Vagina (tissue), 2 donors: Measurements from ENCODE around the gene RND1. TPM values are rescaled to one million over a fixed set of nuclear protein-coding genes. Genes with fewer than 3 reads are reported as not detected.

Experiments used
- DNase-seq, 2 donors: peaks; one replicate each; pipeline ENCODE4 v3.0.0-alpha.2; 2017; ENCODE audit errors: extremely low spot score in 2 of 2
- H3K27ac ChIP-seq: fragments of 200-600 bp; sonication (generic); one replicate; pipeline ENCODE4 v1.5.1; 2019
- H3K27me3 ChIP-seq: fragments of 200-600 bp; sonication (generic); one replicate; pipeline ENCODE4 v1.5.1; 2019
- H3K36me3 ChIP-seq, 2 donors: fragments of 200-600 bp; sonication (generic); one replicate each; pipeline ENCODE4 v1.5.1; 2017 to 2019
- H3K4me1 ChIP-seq: fragments of 200-600 bp; sonication (generic); one replicate; pipeline ENCODE4 v1.5.1; 2019
- H3K4me3 ChIP-seq, 2 donors: fragments of 200-600 bp; sonication (generic); 1 replicate in 1 of 2; 2 replicates in 1 of 2; pipeline ENCODE4 v1.5.1; 2016 to 2019
- H3K9me3 ChIP-seq: fragments of 200-600 bp; sonication (generic); one replicate; pipeline ENCODE4 v1.5.1; 2019
- POLR2A ChIP-seq, 2 donors: fragments of 450-650 bp; IDR thresholded peaks; one replicate each; pipeline ENCODE4 v1.6.1; 2017; ENCODE audit warnings: antibody characterized with exemption in 2 of 2, mild to moderate bottlenecking in 2 of 2, moderate library complexity in 2 of 2
- POLR2AphosphoS5 ChIP-seq, 2 donors: sonication (generic); formaldehyde crosslinking; IDR thresholded peaks; one replicate each; pipeline ENCODE4 v1.9.0; 2017; ENCODE audit warnings: antibody characterized with exemption in 2 of 2, mild to moderate bottlenecking in 2 of 2, low read depth in 1 of 2; ENCODE audit not compliant: insufficient read depth in 1 of 2
- intact Hi-C: fragments of 100-400 bp; cut with DNase I; formaldehyde crosslinking; loops from one replicate; pipeline ENCODE4 v1.15.1; 2023
- total RNA-seq: library from RNA; depleted of rRNA; stranded (reverse); fragments of >200 nt; gene quantifications from one replicate; pipeline ENCODE4 v1.2.3, GENCODE V29; 2016
- TF ChIP-seq, protein P1 (sequence below), 3 experiments: fragments of 450-650 bp in 2 of 3; fragments of 200-600 bp in 1 of 3; sonication (generic) in 1 of 3; IDR thresholded peaks; one replicate each; pipeline ENCODE4 v1.5.1; 2017 to 2019; ENCODE audit warnings: antibody characterized with exemption in 3 of 3, mild to moderate bottlenecking in 2 of 3, moderate library complexity in 2 of 3

The RND1 gene
- total RNA-seq, 1 donor from 2014 or later, result 3.9 TPM

DNA sequence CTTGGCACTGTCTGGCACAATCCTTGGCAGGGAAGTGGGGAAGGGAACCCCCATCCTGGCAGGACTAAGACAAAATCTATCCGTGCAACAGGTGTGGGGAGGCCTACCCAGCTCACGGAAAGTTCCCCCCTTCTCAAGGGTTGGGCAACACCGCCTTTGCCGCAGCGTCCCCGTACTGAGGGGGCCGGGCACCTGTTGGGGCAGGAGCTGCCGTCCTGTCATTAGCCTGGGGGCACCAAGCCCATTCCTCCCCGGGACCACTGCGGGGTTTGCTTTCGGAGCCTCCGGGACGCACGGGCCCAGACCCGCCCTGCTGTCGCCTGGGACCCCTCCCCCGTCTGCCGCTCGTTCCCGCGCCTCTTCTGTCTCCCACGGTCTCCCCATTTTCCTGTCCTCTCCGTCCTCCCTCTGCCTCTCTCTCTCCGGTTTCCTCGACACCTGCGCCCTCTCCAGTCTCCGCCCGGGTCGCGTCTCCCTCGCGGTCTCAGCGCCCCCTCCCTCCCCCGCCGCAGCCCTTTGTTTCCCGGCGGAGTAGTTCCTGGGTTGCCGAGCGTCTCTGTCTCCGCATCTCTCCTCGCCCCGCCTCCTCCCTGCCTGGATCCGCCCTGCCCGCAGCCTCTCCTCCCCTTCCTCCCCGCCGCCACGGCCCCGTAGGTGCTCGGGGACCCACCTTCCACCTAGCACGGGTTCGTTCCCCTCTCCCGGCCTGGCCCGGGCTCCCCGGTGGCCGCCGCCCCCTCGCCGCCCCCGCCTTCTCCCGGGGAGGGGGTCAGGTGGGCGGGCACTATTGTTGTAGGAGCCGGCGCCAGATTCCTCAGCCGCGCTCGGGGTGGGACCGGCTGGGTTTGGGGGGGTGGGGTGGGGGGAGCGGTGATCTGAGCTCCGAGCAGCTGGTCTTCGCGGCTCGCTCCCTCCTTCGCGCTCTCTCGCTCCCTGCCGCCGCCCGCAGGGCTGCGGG, 47.5 kb downstream of the RND1 start, which contains the start of gene CACNB3:
Gene CACNB3, plus strand, starts transcription at position 624 of the 958 bp plus-strand sequence. CDS start 434 bp downstream, outside the sequence.
- no peak for DNase-seq
- intact Hi-C loops, result no loop called here
- Histone ChIP-seq H3K4me3 (peak within 1 kb of the TSS; percentile 68 to 73), H3K9me3 (no peaks in the 10 kb centered on the region), H3K27me3 (no peaks in the 10 kb centered on the region), H3K36me3 (no peaks in the 10 kb centered on the region), H3K4me1 (peaks cover 48% of the 10 kb centered on the region), H3K27ac (peak within 1 kb of the TSS; percentile 76)
- TF ChIP-seq, protein P1, sequence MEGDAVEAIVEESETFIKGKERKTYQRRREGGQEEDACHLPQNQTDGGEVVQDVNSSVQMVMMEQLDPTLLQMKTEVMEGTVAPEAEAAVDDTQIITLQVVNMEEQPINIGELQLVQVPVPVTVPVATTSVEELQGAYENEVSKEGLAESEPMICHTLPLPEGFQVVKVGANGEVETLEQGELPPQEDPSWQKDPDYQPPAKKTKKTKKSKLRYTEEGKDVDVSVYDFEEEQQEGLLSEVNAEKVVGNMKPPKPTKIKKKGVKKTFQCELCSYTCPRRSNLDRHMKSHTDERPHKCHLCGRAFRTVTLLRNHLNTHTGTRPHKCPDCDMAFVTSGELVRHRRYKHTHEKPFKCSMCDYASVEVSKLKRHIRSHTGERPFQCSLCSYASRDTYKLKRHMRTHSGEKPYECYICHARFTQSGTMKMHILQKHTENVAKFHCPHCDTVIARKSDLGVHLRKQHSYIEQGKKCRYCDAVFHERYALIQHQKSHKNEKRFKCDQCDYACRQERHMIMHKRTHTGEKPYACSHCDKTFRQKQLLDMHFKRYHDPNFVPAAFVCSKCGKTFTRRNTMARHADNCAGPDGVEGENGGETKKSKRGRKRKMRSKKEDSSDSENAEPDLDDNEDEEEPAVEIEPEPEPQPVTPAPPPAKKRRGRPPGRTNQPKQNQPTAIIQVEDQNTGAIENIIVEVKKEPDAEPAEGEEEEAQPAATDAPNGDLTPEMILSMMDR (IDR thresholded peaks at IDR 0.05), result no peak
- peak in 1 of 2 donors; percentile 73 for TF ChIP-seq POLR2AphosphoS5 (IDR thresholded peaks at IDR 0.05; ENCODE audit: insufficient read depth in 1 of 2, low read depth in 1 of 2)

DNA sequence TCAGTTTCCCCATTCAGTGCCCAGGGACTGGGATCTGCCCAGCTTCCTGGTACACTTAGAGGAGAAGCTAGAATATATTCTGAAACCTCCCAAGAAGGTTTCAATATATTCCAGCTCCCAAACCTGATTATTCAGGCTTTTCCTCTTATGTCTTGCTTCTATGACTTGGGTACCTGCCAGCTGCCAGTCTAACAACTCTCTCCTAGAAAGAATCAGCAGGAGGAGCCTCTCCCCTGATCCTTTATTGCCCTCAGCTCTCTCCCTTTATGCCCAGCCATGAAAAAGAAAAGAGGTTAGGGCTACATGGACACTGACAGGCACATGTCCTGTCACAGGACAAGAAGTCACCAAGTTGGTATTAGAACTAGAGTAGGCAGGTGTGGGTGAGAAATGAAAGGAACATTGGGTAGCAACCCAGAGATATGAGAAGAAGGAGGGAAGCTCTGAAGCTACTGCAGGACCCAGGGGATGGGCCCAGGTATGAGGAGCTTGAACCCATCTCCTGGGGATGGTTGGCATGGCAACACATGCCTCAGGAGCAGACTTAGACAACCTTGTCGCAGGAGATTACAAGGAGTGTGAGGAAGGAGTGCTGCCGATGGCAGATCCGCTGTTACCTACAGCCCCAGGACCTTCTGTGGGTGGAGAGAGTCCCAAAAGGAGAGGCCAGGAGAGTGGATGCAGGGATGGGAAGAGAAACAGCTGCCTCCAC, 49.4 kb downstream of the RND1 start:
- no peak for TF ChIP-seq POLR2AphosphoS5 (IDR thresholded peaks at IDR 0.05; ENCODE audit: insufficient read depth in 1 of 2, low read depth in 1 of 2)
- TF ChIP-seq, protein P1 (IDR thresholded peaks at IDR 0.05), result no peak
- no peak for TF ChIP-seq POLR2A (IDR thresholded peaks at IDR 0.05)
- no peaks in the 10 kb centered on the region for H3K9me3 ChIP-seq
- H3K36me3 ChIP-seq, result no peaks in the 10 kb centered on the region
- H3K27me3 ChIP-seq, result no peaks in the 10 kb centered on the region
- intact Hi-C loops, result no loop called here
- H3K27ac ChIP-seq, result peak overlapping the region; percentile 95
- H3K4me1 ChIP-seq, result peaks cover 66% of the 10 kb centered on the region
- no peak for DNase-seq
- H3K4me3 ChIP-seq, result peak overlapping the region; percentile 69 to 75

DNA sequence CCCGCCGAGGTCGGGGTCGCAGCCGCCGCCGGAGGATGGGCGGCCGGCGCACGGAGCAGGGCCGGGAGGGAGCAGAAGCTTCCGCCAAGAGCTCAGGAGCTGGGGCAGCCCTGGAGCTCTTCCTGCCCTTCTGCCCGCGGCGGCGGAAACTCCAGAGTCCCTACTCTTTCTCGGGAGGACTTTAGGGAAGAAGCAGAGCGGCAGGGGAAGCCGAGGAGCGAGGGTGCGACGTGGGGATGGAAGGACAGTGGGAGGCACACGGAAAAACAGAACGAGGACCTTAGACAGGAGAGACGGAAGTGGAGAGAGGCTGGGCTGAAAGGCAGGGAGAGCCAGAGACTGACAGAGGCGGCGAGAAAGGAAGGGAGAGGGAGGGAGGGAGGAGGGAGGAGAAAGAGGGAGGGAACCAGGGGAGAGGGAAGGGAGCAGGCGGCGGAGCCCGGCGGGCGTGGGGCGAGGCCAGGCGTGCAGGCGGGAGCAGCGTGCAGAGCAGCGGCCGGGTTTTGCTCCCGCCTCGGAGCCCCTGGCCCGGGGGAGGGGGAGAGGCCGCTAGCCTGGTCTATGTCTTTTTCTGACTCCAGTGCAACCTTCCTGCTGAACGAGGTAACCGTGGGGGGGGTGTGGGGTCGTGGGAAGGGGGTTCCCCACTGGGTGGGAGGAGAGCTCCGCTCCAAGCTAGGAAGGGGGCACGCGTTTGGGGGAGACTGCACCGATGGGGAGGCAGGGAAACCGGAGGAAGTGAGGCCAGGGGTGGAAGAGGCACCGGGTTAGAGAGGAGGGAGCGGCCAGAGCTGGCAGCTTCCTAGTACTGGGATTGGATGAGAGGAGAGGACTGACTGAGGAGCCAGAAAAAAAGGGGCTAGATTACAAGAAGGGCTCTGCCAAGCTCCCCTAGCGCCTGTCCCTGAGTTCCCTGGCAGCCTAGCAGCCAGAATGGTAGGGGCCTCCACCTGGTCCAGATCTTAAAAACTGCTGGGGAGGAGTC, 50.3 kb downstream of the RND1 start:
- no peaks in the 10 kb centered on the region for H3K9me3 ChIP-seq
- H3K36me3 ChIP-seq, result no peaks in the 10 kb centered on the region
- peak overlapping the region; percentile 95 for H3K27ac ChIP-seq
- TF ChIP-seq POLR2A (IDR thresholded peaks at IDR 0.05) (peak in 1 of 2 donors; percentile 83), POLR2AphosphoS5 (IDR thresholded peaks at IDR 0.05; ENCODE audit: insufficient read depth in 1 of 2, low read depth in 1 of 2) (peak in 1 of 2 donors; percentile 90)
- TF ChIP-seq, protein P1 (IDR thresholded peaks at IDR 0.05), result no peak
- H3K4me3 ChIP-seq, result peak overlapping the region; percentile 69 to 75
- DNase-seq, result no peak
- no peaks in the 10 kb centered on the region for H3K27me3 ChIP-seq
- H3K4me1 ChIP-seq, result peaks cover 75% of the 10 kb centered on the region
- intact Hi-C loops, result no loop called here

DNA sequence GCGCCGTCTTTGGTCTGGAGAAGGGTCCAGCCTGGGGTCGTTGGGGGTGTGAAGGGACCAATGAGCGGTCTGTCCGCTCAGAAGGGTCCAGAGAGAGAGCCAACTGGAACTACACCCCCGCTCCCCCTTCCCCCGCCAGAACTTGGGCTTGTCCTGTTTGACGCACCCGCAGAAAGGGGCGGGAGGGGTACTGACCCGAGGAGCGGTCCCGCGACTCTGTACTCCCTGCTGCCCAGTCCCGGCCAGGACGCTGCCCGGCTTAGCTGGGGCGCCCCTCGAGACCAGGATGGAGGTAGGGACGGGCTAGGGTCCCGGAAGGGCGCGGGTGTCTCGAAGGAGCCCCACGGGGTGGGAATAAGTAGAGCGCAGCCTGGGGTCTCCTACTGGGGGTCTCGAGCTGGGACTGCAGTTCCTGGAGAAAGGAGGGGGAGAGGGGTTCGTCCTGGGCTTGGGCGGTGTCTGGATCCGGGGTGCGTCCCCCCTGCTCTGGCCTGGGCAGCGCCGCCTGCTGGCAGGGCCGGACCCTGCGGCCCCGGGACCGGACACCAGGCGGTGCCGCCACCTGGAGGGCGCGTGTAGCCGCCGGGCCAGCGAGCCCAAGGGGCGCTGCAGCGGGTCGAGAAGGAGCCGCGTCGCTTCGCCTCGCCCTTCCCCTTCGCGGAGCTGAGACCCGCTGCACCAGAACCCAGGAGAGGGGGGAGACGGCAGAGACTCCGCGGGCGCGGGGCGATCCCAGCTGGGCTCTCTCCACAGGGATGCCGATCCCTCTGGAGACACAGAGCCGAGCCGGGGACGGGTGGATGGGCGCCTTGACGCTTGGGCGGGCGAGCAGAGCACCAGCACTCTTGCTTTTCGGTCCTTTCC, 51.2 kb downstream of the RND1 start:
- no peaks in the 10 kb centered on the region for H3K36me3 ChIP-seq
- intact Hi-C loops, result no loop called here
- H3K4me3 ChIP-seq, result peak overlapping the region; percentile 69 to 75
- H3K4me1 ChIP-seq, result peaks cover 77% of the 10 kb centered on the region
- H3K27me3 ChIP-seq, result no peaks in the 10 kb centered on the region
- no peak for DNase-seq
- H3K27ac ChIP-seq, result peak overlapping the region; percentile 95
- H3K9me3 ChIP-seq, result no peaks in the 10 kb centered on the region
- TF ChIP-seq, protein P1 (IDR thresholded peaks at IDR 0.05), result peak; percentile 80 to 98 (median 97)
- peak in 1 of 2 donors; percentile 9 for TF ChIP-seq POLR2A (IDR thresholded peaks at IDR 0.05)
- TF ChIP-seq POLR2AphosphoS5 (IDR thresholded peaks at IDR 0.05; ENCODE audit: insufficient read depth in 1 of 2, low read depth in 1 of 2), result peak in 1 of 2 donors; percentile 75
